ENCODE measurements around the gene P2RY14.

GRCh38 chr3:151267066-151267465 is 11.3 kb downstream of the P2RY14 start:
- no peak for TF ChIP-seq POLR2A (IDR thresholded peaks at IDR 0.05)
- TF ChIP-seq CTCF (IDR thresholded peaks at IDR 0.05): no peak
